GM21529 (cell line): Measurements from ENCODE around the gene FRMD5.

Experiments
- ATAC-seq: cut with Tn5 transposase; IDR thresholded peaks from one replicate; pipeline ENCODE4 v1.9.1; 2021; ENCODE audit not compliant: unreplicated experiment

The FRMD5 gene

GRCh38 chr15:44163370-44163769 is 31.7 kb downstream of the FRMD5 start:
- no peak for ATAC-seq

- ATAC-seq: no peak
These were observed 34.3 kb downstream of the FRMD5 start for GRCh38 chr15:44160796-44161195.

GRCh38 chr15:44159492-44159891 is 35.6 kb downstream of the FRMD5 start:
- no peak for ATAC-seq

GRCh38 chr15:44158111-44158510 is 37.0 kb downstream of the FRMD5 start:
- ATAC-seq: no peak

- ATAC-seq: no peak
These were observed 37.4 kb downstream of the FRMD5 start for GRCh38 chr15:44157679-44158078.

GRCh38 chr15:44153352-44153751 is 41.7 kb downstream of the FRMD5 start:
- ATAC-seq: no peak

GRCh38 chr15:44149224-44149623 is 45.8 kb downstream of the FRMD5 start:
- ATAC-seq: no peak

- no peak for ATAC-seq
These were observed 46.5 kb downstream of the FRMD5 start for GRCh38 chr15:44148580-44148979.

GRCh38 chr15:44147636-44148035 is 47.4 kb downstream of the FRMD5 start:
- no peak for ATAC-seq

GRCh38 chr15:44145495-44145894 is 49.6 kb downstream of the FRMD5 start:
- ATAC-seq: no peak

- no peak for ATAC-seq
These were observed 50.1 kb downstream of the FRMD5 start for GRCh38 chr15:44144992-44145391.

GRCh38 chr15:44144184-44144583 is 50.9 kb downstream of the FRMD5 start:
- ATAC-seq: no peak

- no peak for ATAC-seq
These were observed 57.3 kb downstream of the FRMD5 start for GRCh38 chr15:44137750-44138149.

- ATAC-seq: no peak
These were observed 58.0 kb downstream of the FRMD5 start for GRCh38 chr15:44136991-44137477.

- no peak for ATAC-seq
These were observed 63.0 kb downstream of the FRMD5 start for GRCh38 chr15:44132057-44132456.

- no peak for ATAC-seq
These were observed 64.3 kb downstream of the FRMD5 start for GRCh38 chr15:44130778-44131177.

- ATAC-seq: no peak
These were observed 65.2 kb downstream of the FRMD5 start for GRCh38 chr15:44129911-44130310.

GRCh38 chr15:44128443-44128842 is 66.6 kb downstream of the FRMD5 start:
- no peak for ATAC-seq

- no peak for ATAC-seq
These were observed 69.2 kb downstream of the FRMD5 start for GRCh38 chr15:44125879-44126278.

GRCh38 chr15:44102675-44103254 is 92.3 kb downstream of the FRMD5 start:
- ATAC-seq: no peak

- no peak for ATAC-seq
These were observed 93.1 kb downstream of the FRMD5 start for GRCh38 chr15:44101944-44102343.

- no peak for ATAC-seq
These were observed 93.8 kb downstream of the FRMD5 start for GRCh38 chr15:44101286-44101685.

- no peak for ATAC-seq
These were observed 95.4 kb downstream of the FRMD5 start for GRCh38 chr15:44099671-44100070.
